ENCODE measurements around the gene SLC6A18. TPM values are rescaled to one million over a fixed set of nuclear protein-coding genes. Genes with fewer than 3 reads are reported as not detected.

SLC6A18 gene
- total RNA-seq, 4 donors from 2014 or later = not detected

DNA sequence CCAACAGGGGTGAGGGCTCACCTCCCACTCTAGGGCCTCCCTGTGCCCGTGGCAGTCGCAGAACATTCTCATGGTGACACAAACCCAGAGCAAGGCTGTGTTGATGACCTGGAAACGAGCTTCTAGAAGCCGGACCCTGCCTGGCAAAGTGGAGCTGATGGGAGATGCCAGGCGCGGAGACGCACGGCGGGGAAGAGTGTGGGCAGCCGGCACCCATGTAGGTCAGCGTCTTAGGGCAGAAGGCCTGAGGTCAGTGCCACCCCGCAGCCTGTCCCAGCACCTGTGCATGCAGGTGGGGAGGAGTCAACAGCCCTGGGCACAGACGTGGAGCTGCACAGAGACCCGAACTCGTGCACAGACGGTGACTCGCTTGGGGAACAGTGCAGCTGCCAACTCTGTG is 5.4 kb downstream of the SLC6A18 start:
- WGBS, 2 donors = 74 to 79% methylated on average over 11 to 17 of the region's 17 CpGs
- Histone ChIP-seq H3K36me3 (no peaks in the 10 kb centered on the region), H3K27me3 (peaks cover 0 to 6% of the 10 kb centered on the region in 2 donors)

DNA sequence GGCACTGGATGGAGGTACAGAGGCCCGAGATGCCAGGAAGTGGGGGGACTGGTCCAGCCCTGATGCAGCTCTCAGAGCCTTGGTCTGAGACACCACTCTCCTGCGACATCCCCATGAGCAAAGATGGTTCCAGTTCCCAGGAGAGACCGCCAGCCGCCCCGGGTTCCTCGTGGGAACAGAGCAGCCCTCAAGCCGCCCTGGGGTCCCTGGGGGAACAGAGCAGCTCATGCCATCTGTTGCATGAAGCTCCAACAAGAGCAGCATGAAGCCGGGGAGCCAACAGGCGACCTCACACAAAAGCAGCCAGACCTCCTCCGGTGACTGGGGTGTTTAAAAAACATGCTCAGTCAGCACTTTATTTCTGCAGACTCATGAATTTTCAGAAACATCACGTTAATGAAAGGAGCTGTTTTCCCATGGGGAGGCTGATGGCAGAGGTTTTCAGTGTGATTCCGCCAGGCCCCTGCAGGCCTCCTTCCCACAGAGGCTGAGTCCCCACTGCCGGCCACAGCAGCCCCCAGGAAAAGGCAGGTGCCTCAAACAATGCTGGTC is 6.2 kb downstream of the SLC6A18 start:
- TF ChIP-seq EP300 (IDR thresholded peaks at IDR 0.05) (no peak), POLR2A (IDR thresholded peaks at IDR 0.05) (no peak)
- TF ChIP-seq, protein P1, sequence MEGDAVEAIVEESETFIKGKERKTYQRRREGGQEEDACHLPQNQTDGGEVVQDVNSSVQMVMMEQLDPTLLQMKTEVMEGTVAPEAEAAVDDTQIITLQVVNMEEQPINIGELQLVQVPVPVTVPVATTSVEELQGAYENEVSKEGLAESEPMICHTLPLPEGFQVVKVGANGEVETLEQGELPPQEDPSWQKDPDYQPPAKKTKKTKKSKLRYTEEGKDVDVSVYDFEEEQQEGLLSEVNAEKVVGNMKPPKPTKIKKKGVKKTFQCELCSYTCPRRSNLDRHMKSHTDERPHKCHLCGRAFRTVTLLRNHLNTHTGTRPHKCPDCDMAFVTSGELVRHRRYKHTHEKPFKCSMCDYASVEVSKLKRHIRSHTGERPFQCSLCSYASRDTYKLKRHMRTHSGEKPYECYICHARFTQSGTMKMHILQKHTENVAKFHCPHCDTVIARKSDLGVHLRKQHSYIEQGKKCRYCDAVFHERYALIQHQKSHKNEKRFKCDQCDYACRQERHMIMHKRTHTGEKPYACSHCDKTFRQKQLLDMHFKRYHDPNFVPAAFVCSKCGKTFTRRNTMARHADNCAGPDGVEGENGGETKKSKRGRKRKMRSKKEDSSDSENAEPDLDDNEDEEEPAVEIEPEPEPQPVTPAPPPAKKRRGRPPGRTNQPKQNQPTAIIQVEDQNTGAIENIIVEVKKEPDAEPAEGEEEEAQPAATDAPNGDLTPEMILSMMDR (IDR thresholded peaks at IDR 0.05) = no peak
- peaks cover 0 to 6% of the 10 kb centered on the region in 2 donors for H3K27me3 ChIP-seq
- H3K4me1 ChIP-seq = no peaks in the 10 kb centered on the region
- H3K27ac ChIP-seq = no peak overlapping the region
- no peaks in the 10 kb centered on the region for H3K36me3 ChIP-seq
- peaks cover 0 to 25% (median 2%) of the 10 kb centered on the region in 4 donors for H3K9me3 ChIP-seq
- no peak overlapping the region for H3K4me3 ChIP-seq
- WGBS, 2 donors = 45 to 54% methylated on average over 11 to 12 of the region's 13 CpGs
- DNase-seq (ENCODE audit: low spot score in 2 of 2) = no peak

More for the DNA sequence above, 5.4 kb downstream of the SLC6A18 start:
- Histone ChIP-seq H3K9me3 (peaks cover 0 to 16% (median 2%) of the 10 kb centered on the region in 4 donors), H3K27ac (no peak overlapping the region), H3K4me1 (no peaks in the 10 kb centered on the region), H3K4me3 (no peak overlapping the region)
- TF ChIP-seq, protein P1 (IDR thresholded peaks at IDR 0.05) = no peak
- no peak for TF ChIP-seq EP300 (IDR thresholded peaks at IDR 0.05)
- no peak for TF ChIP-seq POLR2A (IDR thresholded peaks at IDR 0.05)
- DNase-seq (ENCODE audit: low spot score in 2 of 2) = no peak

DNA sequence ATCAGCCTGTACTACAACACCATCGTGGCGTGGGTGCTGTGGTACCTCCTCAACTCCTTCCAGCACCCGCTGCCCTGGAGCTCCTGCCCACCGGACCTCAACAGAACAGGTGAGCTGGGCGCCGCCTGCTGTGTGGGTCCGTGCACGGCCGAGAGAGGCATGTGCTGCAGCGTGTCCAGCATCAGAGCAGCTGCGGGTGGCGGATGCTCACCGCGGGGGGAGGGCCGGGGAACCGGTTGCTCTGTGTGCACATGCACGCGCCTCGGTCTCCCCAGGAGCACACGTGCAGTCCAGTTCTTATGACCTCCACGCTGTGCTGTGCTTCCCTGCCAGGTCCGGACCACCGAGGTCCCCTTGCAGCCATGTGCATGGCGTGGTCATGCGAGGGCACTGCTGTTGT is 7.6 kb downstream of the SLC6A18 start:
- WGBS, 2 donors = 89 to 90% methylated on average over 24 of the region's 25 CpGs
- no peaks in the 10 kb centered on the region for H3K36me3 ChIP-seq
- TF ChIP-seq, protein P1 (IDR thresholded peaks at IDR 0.05) = no peak
- TF ChIP-seq POLR2A (IDR thresholded peaks at IDR 0.05) = no peak
- peaks cover 0 to 38% (median 2%) of the 10 kb centered on the region in 4 donors for H3K9me3 ChIP-seq
- H3K4me1 ChIP-seq = no peaks in the 10 kb centered on the region
- no peak overlapping the region for H3K4me3 ChIP-seq
- no peak for DNase-seq (ENCODE audit: low spot score in 2 of 2)
- H3K27me3 ChIP-seq = peaks cover 0 to 6% of the 10 kb centered on the region in 2 donors
- no peak overlapping the region for H3K27ac ChIP-seq

DNA sequence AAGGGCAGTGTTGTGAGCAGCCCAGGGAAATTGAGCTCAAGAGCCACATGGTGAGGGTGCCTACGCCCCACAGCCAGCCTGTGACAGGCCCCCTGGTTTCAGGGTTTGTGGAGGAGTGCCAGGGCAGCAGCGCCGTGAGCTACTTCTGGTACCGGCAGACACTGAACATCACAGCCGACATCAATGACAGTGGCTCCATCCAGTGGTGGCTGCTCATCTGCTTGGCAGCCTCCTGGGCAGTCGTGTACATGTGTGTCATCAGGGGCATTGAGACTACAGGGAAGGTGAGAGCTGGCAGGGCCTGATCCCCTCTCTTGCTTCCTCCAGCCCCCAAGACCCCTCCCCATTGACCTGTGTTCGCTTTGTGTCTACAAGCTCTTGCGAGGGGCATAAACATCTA is 10.2 kb downstream of the SLC6A18 start:
- no peak for TF ChIP-seq EP300 (IDR thresholded peaks at IDR 0.05)
- TF ChIP-seq, protein P1 (IDR thresholded peaks at IDR 0.05) = no peak
- TF ChIP-seq POLR2A (IDR thresholded peaks at IDR 0.05) = no peak
- peaks cover 0 to 38% (median 2%) of the 10 kb centered on the region in 4 donors for H3K9me3 ChIP-seq
- WGBS, 2 donors = 78 to 84% methylated on average over 7 to 8 of the region's 8 CpGs
- H3K27me3 ChIP-seq = no peaks in the 10 kb centered on the region
- H3K4me3 ChIP-seq = no peak overlapping the region
- DNase-seq (ENCODE audit: low spot score in 2 of 2) = no peak
- H3K4me1 ChIP-seq = no peaks in the 10 kb centered on the region
- no peak overlapping the region for H3K27ac ChIP-seq
- no peaks in the 10 kb centered on the region for H3K36me3 ChIP-seq

DNA sequence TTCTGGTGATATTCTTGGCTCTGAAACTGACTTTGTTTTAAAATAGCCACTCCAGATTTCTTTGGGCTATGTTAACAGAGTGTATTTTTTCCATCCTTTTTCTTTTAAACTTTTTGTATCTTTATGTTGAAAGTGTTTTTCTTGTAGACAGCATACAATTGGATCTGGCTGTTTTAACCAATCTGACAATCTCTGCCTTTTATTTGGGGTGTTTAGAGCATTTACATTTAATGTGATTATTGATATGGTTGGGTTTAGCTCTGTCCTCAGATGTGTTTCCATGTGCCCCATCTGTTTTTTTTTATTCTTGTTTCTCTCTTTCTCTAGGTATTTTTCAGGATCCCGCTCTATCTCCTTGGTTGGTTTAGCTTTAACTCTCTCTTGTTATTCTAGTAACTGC is 10.7 kb downstream of the SLC6A18 start:
- Histone ChIP-seq H3K27ac (no peak overlapping the region), H3K4me3 (no peak overlapping the region), H3K4me1 (no peaks in the 10 kb centered on the region), H3K36me3 (no peaks in the 10 kb centered on the region), H3K27me3 (no peaks in the 10 kb centered on the region), H3K9me3 (peaks cover 0 to 38% (median 2%) of the 10 kb centered on the region in 4 donors)
- TF ChIP-seq EP300 (IDR thresholded peaks at IDR 0.05) = no peak
- TF ChIP-seq POLR2A (IDR thresholded peaks at IDR 0.05) = no peak
- TF ChIP-seq, protein P1 (IDR thresholded peaks at IDR 0.05) = no peak
- WGBS, 2 donors = 96 to 100% methylated on average over 1 of the region's 1 CpG
- no peak for DNase-seq (ENCODE audit: low spot score in 2 of 2)

Data from tibial nerve (tissue), 4 donors.